Fibroblast of villous mesenchyme (primary cell): ENCODE measurements around the gene ZBP1. TPM values are rescaled to one million over a fixed set of nuclear protein-coding genes. Genes with fewer than 3 reads are reported as not detected.

Experiments
- DNase-seq: peaks from one replicate; pipeline ENCODE4 v3.0.0-alpha.2; 2010; ENCODE audit warnings: low read depth
- H3K4me3 ChIP-seq: 2 replicates; pipeline ENCODE4 v1.5.1; 2011; ENCODE audit warnings: low read depth, mild to moderate bottlenecking, low read length
- CTCF ChIP-seq: IDR thresholded peaks from 2 replicates; pipeline ENCODE4 v1.5.1; 2012; ENCODE audit warnings: low read depth, mild to moderate bottlenecking, low read length; ENCODE audit not compliant: insufficient read depth
- total RNA-seq: library from RNA; depleted of rRNA; stranded (reverse); fragments of >200 nt; gene quantifications from 2 replicates; pipeline ENCODE4 v1.2.3, GENCODE V29; 2012

The ZBP1 gene
- total RNA-seq, 1 donor: not detected

GRCh38 chr20:57566803-57567459 lies 53.3 kb downstream of the ZBP1 start:
- no peak for DNase-seq
- no peak overlapping the region for H3K4me3 ChIP-seq
- TF ChIP-seq CTCF: no peak

- DNase-seq: no peak
- TF ChIP-seq CTCF: no peak
- no peak overlapping the region for H3K4me3 ChIP-seq
These were observed 53.8 kb downstream of the ZBP1 start for GRCh38 chr20:57566399-57566798.

GRCh38 chr20:57564951-57565642 lies 55.1 kb downstream of the ZBP1 start:
- no peak for DNase-seq
- TF ChIP-seq CTCF: no peak
- H3K4me3 ChIP-seq: no peak overlapping the region

- TF ChIP-seq CTCF: no peak
- DNase-seq: no peak
- H3K4me3 ChIP-seq: no peak overlapping the region
These were observed 55.9 kb downstream of the ZBP1 start for GRCh38 chr20:57564180-57564802.

- TF ChIP-seq CTCF: no peak
- no peak for DNase-seq
- no peak overlapping the region for H3K4me3 ChIP-seq
These were observed 56.7 kb downstream of the ZBP1 start for GRCh38 chr20:57563522-57563921.

GRCh38 chr20:57562541-57563465 lies 57.4 kb downstream of the ZBP1 start:
- H3K4me3 ChIP-seq: no peak overlapping the region
- TF ChIP-seq CTCF: no peak
- DNase-seq: no peak
